Peyer's patch (tissue), 4 donors: ENCODE measurements around the gene NTNG2. TPM values are rescaled to one million over a fixed set of nuclear protein-coding genes. Genes with fewer than 3 reads are reported as not detected.

Experiments used
- DNase-seq, 3 donors: peaks; one replicate each; pipeline ENCODE4 v3.0.0-alpha.2; 2017 to 2019
- H3K27ac ChIP-seq, 4 donors: fragments of 200-600 bp; sonication (generic); one replicate each; pipeline ENCODE4 v1.5.1; 2016 to 2019
- H3K27me3 ChIP-seq, 2 donors: fragments of 200-600 bp; sonication (generic); one replicate each; pipeline ENCODE4 v1.5.1; 2019
- H3K36me3 ChIP-seq, 3 donors: fragments of 200-600 bp; sonication (generic); one replicate each; pipeline ENCODE4 v1.5.1; 2016 to 2019
- H3K4me1 ChIP-seq, 4 donors: fragments of 200-600 bp; sonication (generic); one replicate each; pipeline ENCODE4 v1.5.1; 2016 to 2019
- H3K4me3 ChIP-seq, 4 donors: fragments of 200-600 bp; sonication (generic); 1 replicate in 3 of 4; 2 replicates in 1 of 4; pipeline ENCODE4 v1.5.1; 2016 to 2019; ENCODE audit warnings: mild to moderate bottlenecking in 1 of 4
- H3K9me3 ChIP-seq, 4 donors: fragments of 200-600 bp; sonication (generic); one replicate each; pipeline ENCODE4 v1.5.1; 2016 to 2019; ENCODE audit warnings: mild to moderate bottlenecking in 1 of 4
- CTCF ChIP-seq, 6 experiments: fragments of 450-650 bp in 4 of 6; fragments of 200-600 bp in 2 of 6; sonication (generic) in 1 of 6; IDR thresholded peaks; one replicate each; pipeline ENCODE4 v1.5.1; 2017 to 2019; ENCODE audit warnings: antibody characterized with exemption in 6 of 6, mild to moderate bottlenecking in 3 of 6, moderate library complexity in 1 of 6
- POLR2A ChIP-seq, 2 donors: fragments of 450-650 bp; IDR thresholded peaks; one replicate each; pipeline ENCODE4 v1.5.1; 2017; ENCODE audit warnings: antibody characterized with exemption in 2 of 2, mild to moderate bottlenecking in 2 of 2, moderate library complexity in 2 of 2
- total RNA-seq, 4 donors: library from RNA; depleted of rRNA; stranded (reverse); fragments of >200 nt; gene quantifications; one replicate each; pipeline ENCODE4 v1.1.0, GENCODE V29; 2016

The NTNG2 gene
- 1 to 10 TPM in 2 of 4 donors, under 1 TPM in 2; 0.18 to 9.1 (median 1.0) TPM for total RNA-seq

GRCh38 chr9:132161743-132162184 is at the start of gene NTNG2:
Gene NTNG2 (plus strand): TSS chr9:132162058. CDS start chr9:132166832, 4,774 bp downstream.
- no peak for DNase-seq
- Histone ChIP-seq H3K9me3 (no peaks in the 10 kb centered on the region), H3K27me3 (peaks cover 0 to 30% of the 10 kb centered on the region in 2 donors), H3K4me3 (peak within 1 kb of the TSS; percentile 48 to 79 (median 62)), H3K4me1 (peaks cover 0 to 33% (median 15%) of the 10 kb centered on the region in 4 donors), H3K36me3 (no peaks in the 10 kb centered on the region), H3K27ac (peak within 1 kb of the TSS in 2 of 4 donors; percentile 5 to 42)
- TF ChIP-seq POLR2A (IDR thresholded peaks at IDR 0.05) (no peak), CTCF (IDR thresholded peaks at IDR 0.05) (no peak)

GRCh38 chr9:132114102-132114707 is 47.7 kb upstream of the NTNG2 start:
- DNase-seq: peak in 2 of 3 donors; percentile 64 to 68
- Histone ChIP-seq H3K36me3 (no peaks in the 10 kb centered on the region), H3K4me3 (no peak overlapping the region), H3K27me3 (no peaks in the 10 kb centered on the region), H3K4me1 (no peaks in the 10 kb centered on the region), H3K9me3 (no peaks in the 10 kb centered on the region), H3K27ac (no peak overlapping the region)
- TF ChIP-seq POLR2A (IDR thresholded peaks at IDR 0.05) (no peak), CTCF (IDR thresholded peaks at IDR 0.05) (no peak)

- no peaks in the 10 kb centered on the region for H3K4me1 ChIP-seq
- TF ChIP-seq CTCF (IDR thresholded peaks at IDR 0.05) (no peak), POLR2A (IDR thresholded peaks at IDR 0.05) (no peak)
- no peak overlapping the region for H3K27ac ChIP-seq
- no peaks in the 10 kb centered on the region for H3K27me3 ChIP-seq
- no peak for DNase-seq
- H3K4me3 ChIP-seq: no peak overlapping the region
- H3K9me3 ChIP-seq: no peaks in the 10 kb centered on the region
- H3K36me3 ChIP-seq: no peaks in the 10 kb centered on the region
Measured at GRCh38 chr9:132116583-132116982, 45.3 kb upstream of the NTNG2 start.

GRCh38 chr9:132117694-132118093 is 44.2 kb upstream of the NTNG2 start:
- no peaks in the 10 kb centered on the region for H3K27me3 ChIP-seq
- H3K36me3 ChIP-seq: no peaks in the 10 kb centered on the region
- no peak for TF ChIP-seq CTCF (IDR thresholded peaks at IDR 0.05)
- no peaks in the 10 kb centered on the region for H3K9me3 ChIP-seq
- no peak overlapping the region for H3K27ac ChIP-seq
- no peak overlapping the region for H3K4me3 ChIP-seq
- H3K4me1 ChIP-seq: no peaks in the 10 kb centered on the region
- DNase-seq: no peak

- H3K4me3 ChIP-seq: no peak overlapping the region
- DNase-seq: no peak
- H3K4me1 ChIP-seq: no peaks in the 10 kb centered on the region
- H3K27me3 ChIP-seq: no peaks in the 10 kb centered on the region
- TF ChIP-seq POLR2A (IDR thresholded peaks at IDR 0.05): no peak
- no peak for TF ChIP-seq CTCF (IDR thresholded peaks at IDR 0.05)
- H3K36me3 ChIP-seq: no peaks in the 10 kb centered on the region
- no peaks in the 10 kb centered on the region for H3K9me3 ChIP-seq
- no peak overlapping the region for H3K27ac ChIP-seq
Measured at GRCh38 chr9:132121021-132121420, 40.8 kb upstream of the NTNG2 start.
